ENCODE measurements around the gene RPS6KB2.

- TF ChIP-seq REST (IDR thresholded peaks at IDR 0.05; ENCODE audit: low read depth): no peak
- TF ChIP-seq EP300 (IDR thresholded peaks at IDR 0.05; ENCODE audit: borderline replicate concordance): no peak
- TF ChIP-seq USF1 (IDR thresholded peaks at IDR 0.05): no peak
- TF ChIP-seq TEAD4 (IDR thresholded peaks at IDR 0.05): no peak
- TF ChIP-seq MAX (IDR thresholded peaks at IDR 0.05): no peak
- TF ChIP-seq RAD21 (IDR thresholded peaks at IDR 0.05; ENCODE audit: low read depth): no peak
- no peak for TF ChIP-seq YY1 (IDR thresholded peaks at IDR 0.05; ENCODE audit: low read depth)
- no peak for TF ChIP-seq CREB1 (IDR thresholded peaks at IDR 0.05; ENCODE audit: low read depth)
Observed at GRCh38 chr11:67466962-67467771, 38.9 kb downstream of the RPS6KB2 start.

Data from Ishikawa (cell line).